CD4-positive, alpha-beta memory T cell (primary cell): ENCODE data around the gene DGKD. TPM values are rescaled to one million over a fixed set of nuclear protein-coding genes. Genes with fewer than 3 reads are reported as not detected.
A peak's percentile ranks its signal among the peaks of the same experiment; 100 is the strongest.
"Not testable (repeated sequence)": the region's sequence is repeated elsewhere in the genome, so short reads cannot be mapped to it uniquely, and the experiment has no call there.

ENCODE experiments used
- CTCF ChIA-PET: fragments of 350-600 bp; sonication (Branson Sonifier 250); formaldehyde crosslinking; loops from one replicate; lab custom pipeline; 2021; ENCODE audit warnings: inconsistent platforms; ENCODE audit not compliant: partially characterized antibody; lab: Charles Lee
- POLR2A ChIA-PET: fragments of 350-600 bp; sonication (Branson Sonifier 250); formaldehyde crosslinking; loops from one replicate; lab custom pipeline; 2021; ENCODE audit not compliant: partially characterized antibody; lab: Charles Lee
- DNase-seq, 5 donors: peaks; one replicate each; pipeline versions ENCODE4 v3.0.0 to v3.0.0-alpha.2; 2020 to 2022; ENCODE audit warnings: mixed read lengths in 1 of 5
- H3K27ac ChIP-seq: one replicate; pipeline ENCODE4 v1.7.0; 2013; ENCODE audit warnings: low read depth, low read length
- H3K27me3 ChIP-seq: 2 replicates; pipeline ENCODE4 v1.7.0; 2013; ENCODE audit warnings: mild to moderate bottlenecking, low read length, moderate library complexity; ENCODE audit not compliant: insufficient read depth
- H3K36me3 ChIP-seq: 2 replicates; pipeline ENCODE4 v1.7.0; 2013; ENCODE audit warnings: mild to moderate bottlenecking, low read length, moderate library complexity; ENCODE audit not compliant: insufficient read depth
- H3K4me1 ChIP-seq: 2 replicates; pipeline ENCODE4 v1.7.0; 2013; ENCODE audit warnings: mild to moderate bottlenecking, low read length, moderate library complexity; ENCODE audit not compliant: insufficient read depth
- H3K4me3 ChIP-seq, 2 donors: one replicate each; pipeline ENCODE4 v1.7.0; 2013; ENCODE audit warnings: low read length in 2 of 2, mild to moderate bottlenecking in 1 of 2
- H3K9me3 ChIP-seq, 2 donors: one replicate each; pipeline ENCODE4 v1.7.0; 2013; ENCODE audit warnings: low read length in 2 of 2, control low read depth in 1 of 2; ENCODE audit not compliant: control insufficient read depth in 1 of 2
- H3K27ac Mint-ChIP-seq, 7 donors: one replicate each; pipeline ENCODE4 v1.8.0; 2020 to 2021; ENCODE audit warnings: mixed read lengths in 7 of 7, mild to moderate bottlenecking in 6 of 7, inconsistent platforms in 3 of 7, moderate library complexity in 3 of 7
- H3K27me3 Mint-ChIP-seq, 2 donors: one replicate each; pipeline ENCODE4 v1.8.0; 2020 to 2021; ENCODE audit warnings: mixed read lengths in 2 of 2
- H3K36me3 Mint-ChIP-seq, 2 donors: one replicate each; pipeline ENCODE4 v1.8.0; 2020 to 2021; ENCODE audit warnings: mixed read lengths in 2 of 2, inconsistent platforms in 1 of 2, mild to moderate bottlenecking in 1 of 2
- H3K4me1 Mint-ChIP-seq, 4 donors: one replicate each; pipeline ENCODE4 v1.8.0; 2020 to 2021; ENCODE audit warnings: mixed read lengths in 4 of 4, mild to moderate bottlenecking in 1 of 4
- H3K4me3 Mint-ChIP-seq, 8 donors: one replicate each; pipeline ENCODE4 v1.8.0; 2020 to 2021; ENCODE audit warnings: mixed read lengths in 8 of 8, mild to moderate bottlenecking in 7 of 8, moderate library complexity in 6 of 8, inconsistent platforms in 3 of 8
- H3K9me3 Mint-ChIP-seq, 8 donors: one replicate each; pipeline ENCODE4 v1.8.0; 2020 to 2021; ENCODE audit warnings: mixed read lengths in 8 of 8, mild to moderate bottlenecking in 5 of 8, inconsistent platforms in 3 of 8, moderate library complexity in 1 of 8
- intact Hi-C: fragments of 100-400 bp; cut with micrococcal nuclease; formaldehyde crosslinking; loops from one replicate; pipeline ENCODE4 v1.15.1; 2023
- polyA plus RNA-seq, 2 donors: library from polyadenylated mRNA; unstranded; fragments of 300-500 nt; fragmentation: Illumina TruSeq; gene quantifications; one replicate each; pipeline ENCODE4 v1.2.3, GENCODE V29; 2021
- total RNA-seq, 2 experiments: library from RNA; stranded (reverse); gene quantifications; one replicate each; pipeline ENCODE4 v1.2.3, GENCODE V29; 2021

DGKD gene
- total and polyA plus RNA-seq, 4 experiments from 2014 or later, result 8.9 to 136 (median 78.8) TPM

DNA sequence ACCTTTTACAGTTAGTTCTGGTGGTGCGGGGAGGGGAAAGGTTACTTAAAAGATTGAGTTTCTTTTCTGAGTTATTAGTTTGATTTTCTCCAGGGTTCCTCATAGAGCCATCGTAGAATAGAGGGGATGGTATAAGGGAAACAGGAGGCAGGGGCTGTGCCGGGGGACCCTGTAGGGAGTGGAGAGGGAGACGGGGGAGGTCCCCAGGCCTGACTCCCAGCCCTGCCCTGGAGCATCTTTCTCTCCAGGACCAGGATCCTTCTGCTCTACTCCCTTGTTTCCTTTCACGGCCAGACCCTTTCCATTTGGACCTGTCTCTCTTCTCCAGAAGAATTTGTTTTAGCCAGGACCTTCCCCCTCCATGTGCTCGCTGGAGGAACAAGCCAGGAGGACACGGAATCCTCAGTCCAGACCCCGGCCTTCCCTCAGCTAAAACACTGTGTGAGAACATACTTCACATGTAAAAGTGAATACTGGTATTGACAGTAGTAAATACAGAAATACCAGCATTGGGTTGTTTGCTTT is 35.4 kb downstream of the DGKD start:
- Histone ChIP-seq H3K9me3 (no peaks in the 10 kb centered on the region), H3K4me3 (no peak overlapping the region), H3K27ac (no peak overlapping the region), H3K36me3 (peaks cover 7% of the 10 kb centered on the region), H3K4me1 (peaks cover 25% of the 10 kb centered on the region), H3K27me3 (no peaks in the 10 kb centered on the region)
- Mint-ChIP-seq H3K4me3 (no peak overlapping the region), H3K9me3 (no peaks in the 10 kb centered on the region), H3K36me3 (peaks cover 18 to 37% of the 10 kb centered on the region in 2 donors), H3K27me3 (no peaks in the 10 kb centered on the region), H3K4me1 (peaks cover 21 to 29% (median 25%) of the 10 kb centered on the region in 4 donors), H3K27ac (peak overlapping the region in 4 of 7 donors; percentile 18 to 77 (median 50))
- no peak for DNase-seq
- CTCF ChIA-PET, result interaction anchor here (0.7 to 0.8 kb wide), 2 partner anchors 17 to 54 kb away, joined by 3 read pairs; no protein-coding TSS in a partner anchor
- POLR2A ChIA-PET, result no interaction called here
- intact Hi-C loops, result no loop called here

DNA sequence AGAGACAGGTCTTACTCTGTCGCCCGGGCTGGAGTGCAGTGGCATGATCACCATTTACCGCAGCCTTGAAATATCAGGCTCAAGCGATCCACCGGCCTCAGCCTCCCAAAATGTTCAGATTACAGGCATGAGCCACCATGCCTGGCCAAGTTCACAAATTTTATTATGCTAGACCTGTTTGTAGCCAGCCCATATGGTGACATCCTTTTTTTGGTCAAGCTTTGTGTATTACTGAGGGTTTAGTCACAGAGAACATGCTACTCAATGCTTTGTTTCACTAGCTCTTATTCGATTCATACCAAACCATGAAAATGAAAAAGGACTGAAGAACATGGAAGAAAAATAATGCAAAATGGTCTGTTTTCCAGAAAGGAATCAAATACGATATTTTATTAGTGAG is 41.4 kb downstream of the DGKD start:
- peaks cover 0 to 1% (median 0%) of the 10 kb centered on the region in 8 donors for H3K9me3 Mint-ChIP-seq
- peak overlapping the region in 2 of 7 donors; percentile 36 to 46 for H3K27ac Mint-ChIP-seq
- H3K4me1 ChIP-seq, result peaks cover 20% of the 10 kb centered on the region
- no peaks in the 10 kb centered on the region for H3K27me3 ChIP-seq
- H3K4me3 ChIP-seq, result no peak overlapping the region
- H3K36me3 Mint-ChIP-seq, result peaks cover 30 to 31% of the 10 kb centered on the region in 2 donors
- no peaks in the 10 kb centered on the region for H3K27me3 Mint-ChIP-seq
- H3K36me3 ChIP-seq, result no peaks in the 10 kb centered on the region
- H3K4me1 Mint-ChIP-seq, result peaks cover 28 to 35% (median 33%) of the 10 kb centered on the region in 4 donors
- intact Hi-C loops, result no loop called here
- no peak overlapping the region for H3K27ac ChIP-seq
- ChIA-PET CTCF (interaction anchor here (1.4 to 13.9 kb wide), 3 partner anchors 9 to 49 kb away, joined by 3 to 510 read pairs (median 5); no protein-coding TSS in a partner anchor), POLR2A (no interaction called here)
- H3K4me3 Mint-ChIP-seq, result no peak overlapping the region
- DNase-seq, result no peak
- no peaks in the 10 kb centered on the region for H3K9me3 ChIP-seq

DNA sequence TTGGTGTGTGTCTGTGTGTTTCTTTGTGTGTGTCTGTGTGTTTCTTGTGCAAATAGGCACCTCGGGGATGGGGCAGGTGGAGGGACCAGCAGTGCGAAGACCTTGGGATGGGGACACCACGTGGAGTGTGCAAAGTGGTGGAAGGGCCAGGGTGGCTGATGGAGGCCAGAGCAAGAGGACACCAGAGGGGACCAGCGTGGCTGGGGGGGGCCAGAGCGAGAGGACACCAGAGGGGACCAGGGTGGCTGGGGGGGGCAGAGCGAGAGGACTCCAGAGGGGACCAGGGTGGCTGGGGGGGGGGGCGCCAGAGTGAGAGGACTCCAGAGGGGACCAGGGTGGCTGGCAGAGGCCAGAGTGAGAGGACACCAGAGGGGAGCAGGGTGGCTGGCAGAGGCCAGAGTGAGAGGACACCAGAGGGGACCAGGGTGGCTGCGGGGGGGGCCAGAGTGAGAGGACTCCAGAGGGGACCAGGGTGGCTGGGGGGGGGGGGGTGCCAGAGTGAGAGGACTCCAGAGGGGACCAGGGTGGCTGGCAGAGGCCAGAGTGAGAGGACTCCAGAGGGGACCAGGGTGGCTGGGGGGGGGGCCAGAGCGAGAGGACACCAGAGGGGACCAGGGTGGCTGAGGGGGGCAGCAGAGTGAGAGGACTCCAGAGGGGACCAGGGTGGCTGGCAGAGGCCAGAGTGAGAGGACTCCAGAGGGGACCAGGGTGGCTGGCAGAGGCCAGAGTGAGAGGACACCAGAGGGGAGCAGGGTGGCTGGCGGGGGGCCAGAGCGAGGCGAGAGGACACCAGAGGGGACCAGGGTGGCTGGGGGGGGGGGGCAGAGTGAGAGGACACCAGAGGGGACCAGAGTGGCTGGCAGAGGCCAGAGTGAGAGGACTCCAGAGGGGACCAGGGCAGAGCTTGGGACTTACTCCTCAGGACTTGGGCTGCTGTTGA is 42.7 kb downstream of the DGKD start:
- POLR2A ChIA-PET, H3K36me3 ChIP-seq, DNase-seq, H3K27ac ChIP-seq, intact Hi-C loops, H3K9me3 Mint-ChIP-seq, H3K4me3 ChIP-seq, H3K27me3 ChIP-seq, H3K27me3 Mint-ChIP-seq, H3K9me3 ChIP-seq: not testable (repeated sequence)
- peak overlapping the region in 1 of 8 donors; percentile 11 for H3K4me3 Mint-ChIP-seq
- peak overlapping the region in 5 of 7 donors; percentile 48 to 94 (median 82) for H3K27ac Mint-ChIP-seq
- H3K4me1 Mint-ChIP-seq, result peaks cover 29 to 42% (median 38%) of the 10 kb centered on the region in 4 donors
- peaks cover 21 to 22% of the 10 kb centered on the region in 2 donors for H3K36me3 Mint-ChIP-seq
- peaks cover 28% of the 10 kb centered on the region for H3K4me1 ChIP-seq
- CTCF ChIA-PET, result interaction anchor here (1.7 to 13.9 kb wide), 2 partner anchors 7 to 47 kb away, joined by 5 to 510 read pairs; no protein-coding TSS in a partner anchor

DNA sequence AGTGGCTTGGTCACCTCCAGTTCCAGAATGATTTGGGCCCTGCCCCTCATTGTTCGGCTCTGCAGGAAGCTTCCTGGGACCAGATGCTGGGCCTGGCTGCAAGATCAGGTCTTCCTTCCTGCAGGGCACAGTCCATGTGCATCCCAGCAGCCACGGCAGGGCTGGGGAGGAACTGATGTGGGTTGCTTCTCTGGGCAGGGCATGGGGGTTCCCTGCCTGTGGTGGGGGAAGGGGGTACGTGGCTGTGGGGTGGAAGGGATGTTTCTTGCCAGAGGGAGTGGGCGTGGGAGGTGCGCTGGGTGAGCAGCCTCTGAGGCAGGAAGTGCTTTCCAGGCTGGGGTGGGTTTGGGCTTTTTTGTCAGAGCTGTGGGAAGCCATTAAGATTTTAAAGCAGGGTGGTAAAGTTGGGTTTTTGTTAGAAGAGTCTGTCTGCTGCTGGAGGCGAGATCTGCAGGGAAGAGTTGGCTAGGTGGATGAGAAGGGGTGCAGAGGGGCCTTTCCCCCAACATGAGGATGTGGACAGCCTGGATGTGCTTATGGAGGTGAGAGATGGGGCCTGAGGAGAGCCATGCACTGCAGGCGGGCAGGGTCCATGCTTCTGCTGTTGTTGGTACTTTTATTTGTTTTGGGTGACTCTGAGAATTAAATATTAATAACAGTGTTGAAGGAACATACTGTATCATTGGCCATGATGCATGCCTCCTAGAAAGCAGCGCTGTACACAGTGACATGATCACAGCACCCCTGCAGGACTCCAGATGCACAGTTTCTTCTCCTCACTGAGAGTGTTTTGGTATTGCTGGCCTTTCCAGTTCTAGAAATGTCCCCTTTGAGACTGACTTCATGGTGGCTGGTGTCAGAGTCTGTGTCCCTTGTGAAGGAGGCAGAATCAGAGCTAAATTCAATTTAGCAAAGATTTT is 45.3 kb downstream of the DGKD start:
- Histone ChIP-seq H3K4me1 (peaks cover 36% of the 10 kb centered on the region), H3K27me3 (no peaks in the 10 kb centered on the region), H3K27ac (peak overlapping the region; percentile 12), H3K4me3 (no peak overlapping the region), H3K36me3 (no peaks in the 10 kb centered on the region), H3K9me3 (no peaks in the 10 kb centered on the region)
- H3K36me3 Mint-ChIP-seq, result peaks cover 25 to 28% of the 10 kb centered on the region in 2 donors
- H3K4me3 Mint-ChIP-seq, result peak overlapping the region in 7 of 8 donors; percentile 13 to 62 (median 55)
- ChIA-PET POLR2A (interaction anchor here (1.0 to 1.5 kb wide), 4 partner anchors 19 to 44 kb away, joined by 3 to 8 read pairs (median 4); no protein-coding TSS in a partner anchor), CTCF (interaction anchor here (12.9 to 13.9 kb wide), 2 partner anchors 22 to 45 kb away, joined by 342 to 510 read pairs; no protein-coding TSS in a partner anchor)
- peak overlapping the region; percentile 60 to 94 (median 82) for H3K27ac Mint-ChIP-seq
- H3K4me1 Mint-ChIP-seq, result peaks cover 35 to 55% (median 48%) of the 10 kb centered on the region in 4 donors
- no peaks in the 10 kb centered on the region for H3K27me3 Mint-ChIP-seq
- H3K9me3 Mint-ChIP-seq, result peaks cover 0 to 1% (median 0%) of the 10 kb centered on the region in 8 donors
- intact Hi-C loops, result loop anchor here (5.0 kb wide), 1 partner anchor 1103 kb away; no protein-coding TSS in a partner anchor
- peak in 4 of 5 donors; percentile 22 to 70 (median 34) for DNase-seq

DNA sequence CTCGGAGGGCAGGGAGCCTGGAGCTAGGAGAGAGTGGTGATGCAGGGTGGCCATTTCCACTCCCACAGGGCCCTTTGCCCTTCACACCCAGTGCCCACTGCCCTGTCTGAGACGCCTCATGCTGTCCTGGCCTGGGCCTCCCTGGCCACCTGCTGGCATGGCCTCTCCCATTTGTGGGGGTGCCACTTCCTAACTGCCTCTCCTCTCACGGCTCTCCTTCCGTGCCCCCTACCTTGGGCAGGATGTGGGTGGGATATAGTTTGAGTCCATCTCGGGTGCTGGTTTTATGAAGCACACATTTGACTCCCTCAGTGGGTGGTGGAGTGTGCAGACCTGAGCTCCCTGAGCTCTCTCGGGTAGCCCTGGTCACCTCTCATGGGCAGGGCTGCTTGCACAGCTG is 46.0 kb downstream of the DGKD start:
- no peak overlapping the region for H3K27ac ChIP-seq
- no peaks in the 10 kb centered on the region for H3K27me3 ChIP-seq
- ChIA-PET POLR2A (interaction anchor here (1.0 to 1.2 kb wide), 2 partner anchors 19 to 43 kb away, joined by 4 to 8 read pairs; no protein-coding TSS in a partner anchor), CTCF (interaction anchor here (0.9 to 13.9 kb wide), 3 partner anchors 21 to 68 kb away, joined by 4 to 510 read pairs (median 342); no protein-coding TSS in a partner anchor)
- H3K36me3 ChIP-seq, result no peaks in the 10 kb centered on the region
- peak overlapping the region in 6 of 7 donors; percentile 73 to 94 (median 79) for H3K27ac Mint-ChIP-seq
- DNase-seq, result no peak
- H3K36me3 Mint-ChIP-seq, result peaks cover 23 to 24% of the 10 kb centered on the region in 2 donors
- H3K4me1 ChIP-seq, result peaks cover 39% of the 10 kb centered on the region
- peaks cover 37 to 60% (median 50%) of the 10 kb centered on the region in 4 donors for H3K4me1 Mint-ChIP-seq
- H3K9me3 ChIP-seq, result no peaks in the 10 kb centered on the region
- intact Hi-C loops, result loop anchor here (5.0 kb wide), 1 partner anchor 1102 kb away; no protein-coding TSS in a partner anchor
- peaks cover 0 to 1% (median 0%) of the 10 kb centered on the region in 8 donors for H3K9me3 Mint-ChIP-seq
- peak overlapping the region in 5 of 8 donors; percentile 36 to 61 (median 39) for H3K4me3 Mint-ChIP-seq
- H3K4me3 ChIP-seq, result no peak overlapping the region
- no peaks in the 10 kb centered on the region for H3K27me3 Mint-ChIP-seq

DNA sequence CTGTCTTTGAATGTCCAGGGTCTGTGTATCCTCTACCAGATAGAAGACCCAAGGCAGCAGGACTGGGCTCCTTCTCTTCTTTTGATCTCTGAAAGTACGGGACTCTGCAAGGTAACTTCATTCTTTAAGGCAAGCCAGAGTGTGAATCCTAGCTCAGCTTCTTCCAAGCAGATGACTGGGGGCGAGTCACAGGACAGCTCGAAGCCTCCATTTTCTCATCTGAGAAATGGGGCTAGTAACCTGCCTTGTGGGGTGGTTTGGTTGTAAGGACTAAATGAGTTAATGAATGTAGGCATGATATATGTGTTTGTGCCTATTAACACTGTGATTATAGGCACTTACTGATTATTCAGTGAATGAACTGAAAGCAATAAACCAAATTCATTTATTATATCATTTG is 46.7 kb downstream of the DGKD start:
- Histone ChIP-seq H3K27ac (no peak overlapping the region), H3K4me3 (no peak overlapping the region)
- intact Hi-C loops, result loop anchor here (5.0 kb wide), 1 partner anchor 1101 kb away; no protein-coding TSS in a partner anchor

More for the DNA sequence above, 46.7 kb downstream of the DGKD start:
- POLR2A ChIA-PET, result interaction anchor here (1.0 to 1.2 kb wide), 2 partner anchors 18 to 42 kb away, joined by 4 to 8 read pairs; no protein-coding TSS in a partner anchor
- peak overlapping the region in 6 of 7 donors; percentile 47 to 85 (median 74) for H3K27ac Mint-ChIP-seq
- peak overlapping the region in 3 of 8 donors; percentile 40 to 61 (median 49) for H3K4me3 Mint-ChIP-seq
- H3K36me3 Mint-ChIP-seq, result peaks cover 20 to 21% of the 10 kb centered on the region in 2 donors
- CTCF ChIA-PET, result interaction anchor here (0.8 to 13.9 kb wide), 4 partner anchors 20 to 69 kb away, joined by 3 to 510 read pairs (median 173); no protein-coding TSS in a partner anchor
- Histone ChIP-seq H3K4me1 (peaks cover 39% of the 10 kb centered on the region), H3K27me3 (no peaks in the 10 kb centered on the region), H3K9me3 (no peaks in the 10 kb centered on the region), H3K36me3 (no peaks in the 10 kb centered on the region)
- peaks cover 0 to 1% (median 0%) of the 10 kb centered on the region in 8 donors for H3K9me3 Mint-ChIP-seq
- no peaks in the 10 kb centered on the region for H3K27me3 Mint-ChIP-seq
- H3K4me1 Mint-ChIP-seq, result peaks cover 37 to 62% (median 50%) of the 10 kb centered on the region in 4 donors
- no peak for DNase-seq
